Panc1 (cell line): ENCODE data around the gene HAUS6. TPM values are rescaled to one million over a fixed set of nuclear protein-coding genes. Genes with fewer than 3 reads are reported as not detected.
A peak's percentile ranks its signal among the peaks of the same experiment; 100 is the strongest.

Source experiments
- ATAC-seq: fragments of 200-7000 bp; cut with Tn5 transposase; 2 replicates; pipeline ENCODE4 v1.9.1; 2020; ENCODE audit warnings: mild to moderate bottlenecking, moderate library complexity
- BruUV-seq: library from RNA; stranded (reverse); fragments of 400-500 nt; replicated peaks from 2 replicates; lab custom pipeline; 2021; lab: Mats Ljungman, UMichigan
- CTCF ChIA-PET: fragments of 300-600 bp; sonication (Branson Sonifier 250); formaldehyde crosslinking; loops from one replicate; lab custom pipeline; 2022; ENCODE audit warnings: antibody characterized with exemption; lab: Charles Lee
- POLR2A ChIA-PET: fragments of 300-600 bp; sonication (Branson Sonifier 250); formaldehyde crosslinking; loops from one replicate; lab custom pipeline; 2022; ENCODE audit warnings: antibody characterized with exemption; lab: Charles Lee
- DNase-seq: peaks from one replicate; pipeline ENCODE4 v3.0.0-alpha.2; 2010; ENCODE audit warnings: low read depth, low spot score
- H3K27ac ChIP-seq: 2 replicates; pipeline ENCODE4 v1.5.1; 2011; ENCODE audit warnings: mild to moderate bottlenecking, low read length, inconsistent platforms
- H3K27me3 ChIP-seq: fragments of 200-500 bp; sonication (Bioruptor generic); 2 replicates; pipeline ENCODE4 v1.6.0; 2014; ENCODE audit warnings: low read length, inconsistent platforms; ENCODE audit not compliant: control insufficient read depth, insufficient read depth
- H3K36me3 ChIP-seq: fragments of 200-500 bp; sonication (Bioruptor generic); 2 replicates; pipeline ENCODE4 v1.5.1; 2014; ENCODE audit warnings: inconsistent platforms, mild to moderate bottlenecking, low read length, moderate library complexity; ENCODE audit not compliant: control insufficient read depth, insufficient read depth
- H3K4me1 ChIP-seq: 2 replicates; pipeline ENCODE4 v1.5.1; 2011; ENCODE audit warnings: inconsistent platforms, mild to moderate bottlenecking, low read length, moderate library complexity; ENCODE audit not compliant: control insufficient read depth, insufficient read depth
- H3K4me3 ChIP-seq, 2 experiments: 2 replicates each; pipeline ENCODE4 v1.5.1; 2011 to 2012; ENCODE audit warnings: low read depth in 2 of 2, low read length in 2 of 2, mild to moderate bottlenecking in 2 of 2, inconsistent platforms in 1 of 2, moderate library complexity in 1 of 2
- H3K9me3 ChIP-seq: fragments of 200-500 bp; sonication (Bioruptor generic); 2 replicates; pipeline ENCODE4 v1.5.1; 2014; ENCODE audit warnings: low read depth, mild to moderate bottlenecking, inconsistent platforms, low read length, moderate library complexity; ENCODE audit not compliant: control insufficient read depth, insufficient read depth
- CTCF ChIP-seq: fragments of 450-650 bp; IDR thresholded peaks from 2 replicates; pipeline ENCODE4 v1.5.1; 2017; ENCODE audit warnings: mild to moderate bottlenecking
- POLR2AphosphoS5 ChIP-seq: IDR thresholded peaks from 2 replicates; pipeline ENCODE4 v1.6.1; 2012; ENCODE audit warnings: mild to moderate bottlenecking, low read depth, low read length, moderate library complexity
- REST ChIP-seq, 2 experiments: IDR thresholded peaks; 2 replicates each; pipeline ENCODE4 v1.6.1; 2011 to 2012; ENCODE audit warnings: low read depth in 2 of 2, control low read depth in 1 of 2, low read length in 1 of 2, mild to moderate bottlenecking in 1 of 2, moderate library complexity in 1 of 2; ENCODE audit not compliant: insufficient read depth in 1 of 2
- SIN3A ChIP-seq: IDR thresholded peaks from 2 replicates; pipeline ENCODE4 v1.6.1; 2012; ENCODE audit warnings: low read depth, mild to moderate bottlenecking, low read length, moderate library complexity, borderline replicate concordance; ENCODE audit not compliant: insufficient read depth
- TCF7L2 ChIP-seq: IDR thresholded peaks from 2 replicates; pipeline ENCODE4 v1.6.1; 2011; ENCODE audit warnings: mild to moderate bottlenecking, low read depth, low read length, inconsistent platforms
- in situ Hi-C: cut with HindIII; loops from 2 replicates; pipeline ENCODE4 v1.10.0; 2016; ENCODE audit warnings: low sequenced_read_pairs, low pct_unique_long_range_greater_than_20kb
- intact Hi-C: fragments of 100-400 bp; cut with micrococcal nuclease; formaldehyde crosslinking; loops from one replicate; pipeline ENCODE4 v1.10.0; 2022; ENCODE audit not compliant: unreplicated experiment
- total RNA-seq: library from RNA; stranded (reverse); gene quantifications from one replicate; pipeline ENCODE4 v1.2.1, GENCODE V29; 2021; ENCODE audit not compliant: unreplicated experiment

Gene HAUS6
- total RNA-seq, 1 experiment from 2014 or later: 9.3 TPM

- CTCF ChIA-PET: interaction anchor here (0.6 kb wide), 1 partner anchor 406 kb away, joined by 5 read pairs; no protein-coding TSS in a partner anchor
- in situ Hi-C loops: no loop called here
- Histone ChIP-seq H3K27ac (peak overlapping the region; percentile 75), H3K27me3 (no peaks in the 10 kb centered on the region), H3K9me3 (no peaks in the 10 kb centered on the region), H3K4me3 (peak overlapping the region; percentile 67 to 78), H3K4me1 (no peaks in the 10 kb centered on the region), H3K36me3 (no peaks in the 10 kb centered on the region; the same call in 1 of the 2 replicates)
- no TSS peak for BruUV-seq
- POLR2A ChIA-PET: no interaction called here
- intact Hi-C loops: no loop called here
- no peak for DNase-seq
- no peak for TF ChIP-seq REST (IDR thresholded peaks at IDR 0.05; ENCODE audit: insufficient read depth in 1 of 2, low read depth in 2 of 2, low read length in 1 of 2)
- TF ChIP-seq TCF7L2: no peak
- TF ChIP-seq SIN3A: no peak
- no peak for TF ChIP-seq POLR2AphosphoS5
- TF ChIP-seq CTCF: no peak
- no peak for ATAC-seq
Measured at GRCh38 chr9:19049917-19050636, 52.6 kb downstream of the HAUS6 start.

- ChIA-PET POLR2A (no interaction called here), CTCF (interaction anchor here (0.5 to 0.6 kb wide), 2 partner anchors 99 to 326 kb away, joined by 3 to 6 read pairs; no protein-coding TSS in a partner anchor)
- H3K27ac ChIP-seq: peak within 1 kb of the TSS; percentile 82
- intact Hi-C loops (no loop called here), in situ Hi-C loops (no loop called here)
- peak within 1 kb of the TSS; percentile 67 to 78 for H3K4me3 ChIP-seq
- ATAC-seq (peak; percentile 94), DNase-seq (peak; percentile 51)
- no peaks in the 10 kb centered on the region for H3K9me3 ChIP-seq
- H3K27me3 ChIP-seq: no peaks in the 10 kb centered on the region
- H3K4me1 ChIP-seq: no peaks in the 10 kb centered on the region
- TF ChIP-seq POLR2AphosphoS5 (peak; percentile 28; the same call in 1 of the 2 replicates), CTCF (peak; percentile 67), TCF7L2 (peak; percentile 66; the same call in 1 of the 2 replicates), REST (IDR thresholded peaks at IDR 0.05; ENCODE audit: insufficient read depth in 1 of 2, low read depth in 2 of 2, low read length in 1 of 2) (no peak), SIN3A (peak; percentile 42; the same call in 1 of the 2 replicates)
- BruUV-seq: no TSS peak
- H3K36me3 ChIP-seq: no peaks in the 10 kb centered on the region; the same call in 1 of the 2 replicates
Measured at GRCh38 chr9:19048966-19049916, 53.5 kb downstream of the HAUS6 start, which contains the start of gene RRAGA. RRAGA (plus strand) TSS chr9:19049427; CDS start chr9:19049660, 233 bp downstream.
